ENCODE measurements around the gene NFATC2.

The NFATC2 gene

GRCh38 chr20:51416532-51417249 is 125.8 kb downstream of the NFATC2 start:
- no peak overlapping the region for H3K4me3 Mint-ChIP-seq

GRCh38 chr20:51413857-51414256 is 128.7 kb downstream of the NFATC2 start:
- Mint-ChIP-seq H3K27ac (peak overlapping the region; percentile 60), H3K4me3 (no peak overlapping the region), H3K9me3 (no peaks in the 10 kb centered on the region), H3K4me1 (ENCODE audit: low read depth) (peaks cover 45% of the 10 kb centered on the region), H3K27me3 (ENCODE audit: low read depth) (no peaks in the 10 kb centered on the region), H3K36me3 (ENCODE audit: low read depth) (peaks cover 65% of the 10 kb centered on the region)
- DNase-seq (ENCODE audit: low spot score), result no peak

More at GRCh38 chr20:51416532-51417249, 125.8 kb downstream of the NFATC2 start:
- H3K36me3 Mint-ChIP-seq (ENCODE audit: low read depth), result peaks cover 67% of the 10 kb centered on the region
- H3K27ac Mint-ChIP-seq, result peak overlapping the region; percentile 77
- H3K27me3 Mint-ChIP-seq (ENCODE audit: low read depth), result no peaks in the 10 kb centered on the region
- H3K4me1 Mint-ChIP-seq (ENCODE audit: low read depth), result peaks cover 46% of the 10 kb centered on the region
- H3K9me3 Mint-ChIP-seq, result no peaks in the 10 kb centered on the region
- DNase-seq (ENCODE audit: low spot score), result no peak

GRCh38 chr20:51412951-51413481 is 129.5 kb downstream of the NFATC2 start:
- H3K4me3 Mint-ChIP-seq, result no peak overlapping the region
- H3K4me1 Mint-ChIP-seq (ENCODE audit: low read depth), result peaks cover 45% of the 10 kb centered on the region
- peaks cover 68% of the 10 kb centered on the region for H3K36me3 Mint-ChIP-seq (ENCODE audit: low read depth)
- no peaks in the 10 kb centered on the region for H3K27me3 Mint-ChIP-seq (ENCODE audit: low read depth)
- no peak for DNase-seq (ENCODE audit: low spot score)
- no peaks in the 10 kb centered on the region for H3K9me3 Mint-ChIP-seq
- no peak overlapping the region for H3K27ac Mint-ChIP-seq

- no peaks in the 10 kb centered on the region for H3K27me3 Mint-ChIP-seq (ENCODE audit: low read depth)
- H3K4me3 Mint-ChIP-seq, result no peak overlapping the region
- no peak for DNase-seq (ENCODE audit: low spot score)
- peaks cover 68% of the 10 kb centered on the region for H3K36me3 Mint-ChIP-seq (ENCODE audit: low read depth)
- peaks cover 40% of the 10 kb centered on the region for H3K4me1 Mint-ChIP-seq (ENCODE audit: low read depth)
- no peaks in the 10 kb centered on the region for H3K9me3 Mint-ChIP-seq
- peak overlapping the region; percentile 45 for H3K27ac Mint-ChIP-seq
Observed at GRCh38 chr20:51412333-51412871, 130.1 kb downstream of the NFATC2 start.

- Mint-ChIP-seq H3K4me3 (no peak overlapping the region), H3K27ac (peak overlapping the region; percentile 45), H3K27me3 (ENCODE audit: low read depth) (no peaks in the 10 kb centered on the region), H3K9me3 (no peaks in the 10 kb centered on the region), H3K4me1 (ENCODE audit: low read depth) (peaks cover 35% of the 10 kb centered on the region), H3K36me3 (ENCODE audit: low read depth) (peaks cover 68% of the 10 kb centered on the region)
- no peak for DNase-seq (ENCODE audit: low spot score)
Observed at GRCh38 chr20:51411870-51412269, 130.6 kb downstream of the NFATC2 start.

GRCh38 chr20:51410586-51411325 is 131.8 kb downstream of the NFATC2 start:
- no peak overlapping the region for H3K4me3 Mint-ChIP-seq
- peaks cover 68% of the 10 kb centered on the region for H3K36me3 Mint-ChIP-seq (ENCODE audit: low read depth)

GRCh38 chr20:51409192-51409880 is 133.2 kb downstream of the NFATC2 start:
- Mint-ChIP-seq H3K36me3 (ENCODE audit: low read depth) (peaks cover 73% of the 10 kb centered on the region), H3K4me1 (ENCODE audit: low read depth) (peaks cover 41% of the 10 kb centered on the region), H3K4me3 (no peak overlapping the region), H3K27me3 (ENCODE audit: low read depth) (no peaks in the 10 kb centered on the region), H3K27ac (no peak overlapping the region), H3K9me3 (no peaks in the 10 kb centered on the region)
- no peak for DNase-seq (ENCODE audit: low spot score)

More at GRCh38 chr20:51410586-51411325, 131.8 kb downstream of the NFATC2 start:
- Mint-ChIP-seq H3K4me1 (ENCODE audit: low read depth) (peaks cover 33% of the 10 kb centered on the region), H3K9me3 (no peaks in the 10 kb centered on the region), H3K27me3 (ENCODE audit: low read depth) (no peaks in the 10 kb centered on the region), H3K27ac (peak overlapping the region; percentile 64)
- no peak for DNase-seq (ENCODE audit: low spot score)

GRCh38 chr20:51404297-51405060 is 138.0 kb downstream of the NFATC2 start:
- Mint-ChIP-seq H3K4me1 (ENCODE audit: low read depth) (peaks cover 67% of the 10 kb centered on the region), H3K4me3 (peak overlapping the region; percentile 37), H3K9me3 (no peaks in the 10 kb centered on the region), H3K27me3 (ENCODE audit: low read depth) (no peaks in the 10 kb centered on the region), H3K27ac (peak overlapping the region; percentile 98), H3K36me3 (ENCODE audit: low read depth) (peaks cover 90% of the 10 kb centered on the region)
- peak; percentile 91 for DNase-seq (ENCODE audit: low spot score)

GRCh38 chr20:51403466-51404220 is 138.9 kb downstream of the NFATC2 start:
- H3K4me1 Mint-ChIP-seq (ENCODE audit: low read depth), result peaks cover 75% of the 10 kb centered on the region
- no peaks in the 10 kb centered on the region for H3K9me3 Mint-ChIP-seq
- H3K4me3 Mint-ChIP-seq, result peak overlapping the region; percentile 84
- H3K27ac Mint-ChIP-seq, result peak overlapping the region; percentile 98
- H3K27me3 Mint-ChIP-seq (ENCODE audit: low read depth), result no peaks in the 10 kb centered on the region
- peaks cover 89% of the 10 kb centered on the region for H3K36me3 Mint-ChIP-seq (ENCODE audit: low read depth)
- no peak for DNase-seq (ENCODE audit: low spot score)

- Mint-ChIP-seq H3K27me3 (ENCODE audit: low read depth) (no peaks in the 10 kb centered on the region), H3K4me1 (ENCODE audit: low read depth) (peaks cover 85% of the 10 kb centered on the region), H3K27ac (peak overlapping the region; percentile 98), H3K4me3 (peak overlapping the region; percentile 84), H3K9me3 (no peaks in the 10 kb centered on the region), H3K36me3 (ENCODE audit: low read depth) (peaks cover 85% of the 10 kb centered on the region)
- peak; percentile 53 for DNase-seq (ENCODE audit: low spot score)
Observed at GRCh38 chr20:51402201-51402600, 140.3 kb downstream of the NFATC2 start.

GRCh38 chr20:51401496-51401895 is 141.0 kb downstream of the NFATC2 start:
- no peak for DNase-seq (ENCODE audit: low spot score)
- Mint-ChIP-seq H3K27ac (peak overlapping the region; percentile 98), H3K4me1 (ENCODE audit: low read depth) (peaks cover 88% of the 10 kb centered on the region), H3K27me3 (ENCODE audit: low read depth) (no peaks in the 10 kb centered on the region), H3K9me3 (no peaks in the 10 kb centered on the region), H3K4me3 (peak overlapping the region; percentile 84), H3K36me3 (ENCODE audit: low read depth) (peaks cover 84% of the 10 kb centered on the region)

- peak; percentile 86 for DNase-seq (ENCODE audit: low spot score)
- Mint-ChIP-seq H3K36me3 (ENCODE audit: low read depth) (peaks cover 76% of the 10 kb centered on the region), H3K9me3 (no peaks in the 10 kb centered on the region), H3K4me1 (ENCODE audit: low read depth) (peaks cover 78% of the 10 kb centered on the region), H3K4me3 (peak overlapping the region; percentile 84), H3K27ac (peak overlapping the region; percentile 98), H3K27me3 (ENCODE audit: low read depth) (no peaks in the 10 kb centered on the region)
Observed at GRCh38 chr20:51400051-51400926, 142.2 kb downstream of the NFATC2 start.
